ENCODE measurements around the gene FGF18. TPM values are rescaled to one million over a fixed set of nuclear protein-coding genes. Genes with fewer than 3 reads are reported as not detected.

Gene FGF18
- polyA plus RNA-seq, 3 donors, result not detected

DNA sequence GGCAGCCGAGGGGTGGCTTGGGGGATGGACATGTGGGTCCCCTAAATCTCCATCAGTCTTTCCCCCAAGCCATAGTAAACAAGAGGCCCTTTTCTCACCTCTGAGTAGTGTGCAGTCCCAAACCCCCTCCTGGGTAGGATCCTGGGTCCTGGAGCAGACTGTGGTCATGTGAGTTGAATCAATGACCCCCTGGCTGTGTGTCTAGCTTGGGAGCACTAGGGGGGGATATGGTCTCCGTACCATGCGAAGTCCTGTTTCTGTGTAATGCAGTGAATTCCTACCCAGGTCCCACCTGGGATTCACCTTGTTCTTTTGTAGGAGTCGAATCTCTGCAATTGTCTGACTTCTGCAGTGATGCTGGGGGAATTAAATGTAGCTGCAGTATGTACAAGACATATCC is 66.2 kb downstream of the FGF18 start:
- Histone ChIP-seq H3K4me3 (replicated peaks in 1 of 3; ENCODE audit: low read depth in 2 of 3, low read length in 3 of 3) (no peak overlapping the region), H3K9me3 (replicated peaks in 1 of 2; ENCODE audit: control insufficient read depth in 1 of 2, insufficient read depth in 1 of 2, low read length in 2 of 2) (no peaks in the 10 kb centered on the region), H3K9ac (ENCODE audit: insufficient read depth, low read length, poor library complexity, severe bottlenecking) (no peak overlapping the region), H2AFZ (ENCODE audit: insufficient read depth, low read depth, low read length, poor library complexity, severe bottlenecking) (no peak overlapping the region), H3K79me2 (ENCODE audit: insufficient read depth, low read length) (no peaks in the 10 kb centered on the region), H4K20me1 (ENCODE audit: insufficient read depth, low read length) (no peaks in the 10 kb centered on the region), H3K4me1 (ENCODE audit: control insufficient read depth in 1 of 2, insufficient read depth in 2 of 2, low read length in 2 of 2) (no peaks in the 10 kb centered on the region), H3K27me3 (ENCODE audit: control insufficient read depth in 2 of 2, insufficient read depth in 2 of 2, low read length in 2 of 2) (no peaks in the 10 kb centered on the region), H3K27ac (ENCODE audit: low read depth in 1 of 2, low read length in 2 of 2) (no peak overlapping the region), H3K4me2 (replicated peaks; ENCODE audit: extremely low read depth, low read length, poor library complexity, severe bottlenecking) (no peak overlapping the region), H3K36me3 (replicated peaks in 1 of 2; ENCODE audit: control insufficient read depth in 1 of 2, insufficient read depth in 2 of 2, low read length in 2 of 2) (no peaks in the 10 kb centered on the region)
- H3K4me3 Mint-ChIP-seq, result no peak overlapping the region
- H3K9me3 Mint-ChIP-seq, result no peaks in the 10 kb centered on the region
- peaks cover 5 to 7% (median 5%) of the 10 kb centered on the region in 3 donors for H3K27me3 Mint-ChIP-seq (ENCODE audit: low read depth in 3 of 3)
- H3K36me3 Mint-ChIP-seq, result no peaks in the 10 kb centered on the region
- peaks cover 2% of the 10 kb centered on the region for H3K4me1 Mint-ChIP-seq
- TF ChIP-seq, protein P1, sequence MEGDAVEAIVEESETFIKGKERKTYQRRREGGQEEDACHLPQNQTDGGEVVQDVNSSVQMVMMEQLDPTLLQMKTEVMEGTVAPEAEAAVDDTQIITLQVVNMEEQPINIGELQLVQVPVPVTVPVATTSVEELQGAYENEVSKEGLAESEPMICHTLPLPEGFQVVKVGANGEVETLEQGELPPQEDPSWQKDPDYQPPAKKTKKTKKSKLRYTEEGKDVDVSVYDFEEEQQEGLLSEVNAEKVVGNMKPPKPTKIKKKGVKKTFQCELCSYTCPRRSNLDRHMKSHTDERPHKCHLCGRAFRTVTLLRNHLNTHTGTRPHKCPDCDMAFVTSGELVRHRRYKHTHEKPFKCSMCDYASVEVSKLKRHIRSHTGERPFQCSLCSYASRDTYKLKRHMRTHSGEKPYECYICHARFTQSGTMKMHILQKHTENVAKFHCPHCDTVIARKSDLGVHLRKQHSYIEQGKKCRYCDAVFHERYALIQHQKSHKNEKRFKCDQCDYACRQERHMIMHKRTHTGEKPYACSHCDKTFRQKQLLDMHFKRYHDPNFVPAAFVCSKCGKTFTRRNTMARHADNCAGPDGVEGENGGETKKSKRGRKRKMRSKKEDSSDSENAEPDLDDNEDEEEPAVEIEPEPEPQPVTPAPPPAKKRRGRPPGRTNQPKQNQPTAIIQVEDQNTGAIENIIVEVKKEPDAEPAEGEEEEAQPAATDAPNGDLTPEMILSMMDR (IDR thresholded peaks at IDR 0.05), result no peak
- no peak for DNase-seq
- intact Hi-C loops (cut with micrococcal nuclease), result no loop called here
- no peak overlapping the region for H3K27ac Mint-ChIP-seq
- 94% methylated on average over 2 of the region's 4 CpGs for WGBS (ENCODE audit: insufficient coverage)

DNA sequence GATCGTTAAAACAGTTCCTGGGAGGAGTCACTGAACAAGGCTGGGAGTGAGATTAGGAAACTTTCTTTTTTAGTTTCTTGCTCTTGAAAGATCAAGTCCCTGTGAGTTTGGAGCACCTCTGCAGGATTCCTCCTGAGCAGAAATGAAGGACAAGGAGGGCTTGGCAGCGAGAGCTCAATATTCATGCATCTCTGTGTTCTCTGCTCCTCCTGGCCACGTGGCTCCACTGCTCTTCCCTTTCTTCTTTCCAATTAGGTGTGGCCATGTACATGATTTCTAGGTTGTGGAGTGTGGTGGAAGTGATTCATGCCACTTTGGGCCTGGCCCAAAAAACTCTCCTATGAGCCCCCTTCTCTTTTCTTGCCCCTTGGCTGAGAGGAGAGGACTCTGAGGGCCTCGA is 67.2 kb downstream of the FGF18 start:
- 59% methylated on average over 2 of the region's 4 CpGs for WGBS (ENCODE audit: insufficient coverage)
- no peaks in the 10 kb centered on the region for H3K79me2 ChIP-seq (ENCODE audit: insufficient read depth, low read length)
- no peaks in the 10 kb centered on the region for H3K9me3 ChIP-seq (replicated peaks in 1 of 2; ENCODE audit: control insufficient read depth in 1 of 2, insufficient read depth in 1 of 2, low read length in 2 of 2)
- H4K20me1 ChIP-seq (ENCODE audit: insufficient read depth, low read length), result no peaks in the 10 kb centered on the region
- H3K36me3 Mint-ChIP-seq, result no peaks in the 10 kb centered on the region
- H3K4me1 Mint-ChIP-seq, result peaks cover 2% of the 10 kb centered on the region
- H3K9ac ChIP-seq (ENCODE audit: insufficient read depth, low read length, poor library complexity, severe bottlenecking), result no peak overlapping the region
- peaks cover 5 to 7% (median 5%) of the 10 kb centered on the region in 3 donors for H3K27me3 Mint-ChIP-seq (ENCODE audit: low read depth in 3 of 3)
- H2AFZ ChIP-seq (ENCODE audit: insufficient read depth, low read depth, low read length, poor library complexity, severe bottlenecking), result peak overlapping the region; percentile 24
- no peaks in the 10 kb centered on the region for H3K4me1 ChIP-seq (ENCODE audit: control insufficient read depth in 1 of 2, insufficient read depth in 2 of 2, low read length in 2 of 2)
- no peaks in the 10 kb centered on the region for H3K36me3 ChIP-seq (replicated peaks in 1 of 2; ENCODE audit: control insufficient read depth in 1 of 2, insufficient read depth in 2 of 2, low read length in 2 of 2)
- no peaks in the 10 kb centered on the region for H3K9me3 Mint-ChIP-seq
- no peak overlapping the region for H3K4me3 ChIP-seq (replicated peaks in 1 of 3; ENCODE audit: low read depth in 2 of 3, low read length in 3 of 3)
- H3K27ac ChIP-seq (ENCODE audit: low read depth in 1 of 2, low read length in 2 of 2), result no peak overlapping the region
- no peak overlapping the region for H3K27ac Mint-ChIP-seq
- H3K4me2 ChIP-seq (replicated peaks; ENCODE audit: extremely low read depth, low read length, poor library complexity, severe bottlenecking), result no peak overlapping the region
- intact Hi-C loops (cut with micrococcal nuclease), result no loop called here
- H3K4me3 Mint-ChIP-seq, result no peak overlapping the region
- DNase-seq, result no peak
- H3K27me3 ChIP-seq (ENCODE audit: control insufficient read depth in 2 of 2, insufficient read depth in 2 of 2, low read length in 2 of 2), result no peaks in the 10 kb centered on the region
- TF ChIP-seq, protein P1 (IDR thresholded peaks at IDR 0.05), result no peak
